Stimulated activated naive B cell treated with anti-CD40 and anti-IgM and Interleukin-4, amounts not matched to agents 10 μg/mL and 1 μg/mL and 100 μg/mL, for 72 hours (primary cell): Measurements from ENCODE around the gene BRINP3.

Source experiments
- ATAC-seq, 2 donors: fragments of 150-1000 bp; cut with Tn5 transposase; replicated peaks; 2 replicates each; pipeline ENCODE4 v1.10.0; 2021; ENCODE audit warnings: moderate library complexity in 1 of 2
- DNase-seq: peaks from one replicate; pipeline ENCODE4 v3.0.0; 2021
- H3K27ac Mint-ChIP-seq: one replicate; pipeline ENCODE4 v1.8.0; 2022; ENCODE audit warnings: mild to moderate bottlenecking, mixed read lengths
- H3K27me3 Mint-ChIP-seq, 2 donors: one replicate each; pipeline ENCODE4 v1.8.0; 2022; ENCODE audit warnings: mixed read lengths in 2 of 2
- H3K36me3 Mint-ChIP-seq, 2 donors: one replicate each; pipeline ENCODE4 v1.8.0; 2022; ENCODE audit warnings: mixed read lengths in 2 of 2, mild to moderate bottlenecking in 1 of 2
- H3K4me1 Mint-ChIP-seq, 2 donors: one replicate each; pipeline ENCODE4 v1.8.0; 2022; ENCODE audit warnings: mixed read lengths in 2 of 2, mild to moderate bottlenecking in 1 of 2
- H3K4me3 Mint-ChIP-seq, 2 donors: one replicate each; pipeline ENCODE4 v1.8.0; 2022; ENCODE audit warnings: mild to moderate bottlenecking in 2 of 2, mixed read lengths in 2 of 2, moderate library complexity in 1 of 2
- H3K9me3 Mint-ChIP-seq, 2 donors: one replicate each; pipeline ENCODE4 v1.8.0; 2022; ENCODE audit warnings: mixed read lengths in 2 of 2, mild to moderate bottlenecking in 1 of 2

Gene BRINP3

GRCh38 chr1:190475421-190476141 lies 2.1 kb downstream of the BRINP3 start:
- ATAC-seq (no peak), DNase-seq (no peak)
- Mint-ChIP-seq H3K27ac (no peak overlapping the region), H3K9me3 (no peaks in the 10 kb centered on the region), H3K27me3 (peaks cover 39 to 54% of the 10 kb centered on the region in 2 donors), H3K4me3 (no peak overlapping the region), H3K4me1 (peaks cover 9 to 17% of the 10 kb centered on the region in 2 donors), H3K36me3 (no peaks in the 10 kb centered on the region)

GRCh38 chr1:190474650-190475211 lies 2.9 kb downstream of the BRINP3 start:
- H3K27ac Mint-ChIP-seq = no peak overlapping the region
- DNase-seq = no peak
- H3K4me1 Mint-ChIP-seq = peaks cover 9 to 17% of the 10 kb centered on the region in 2 donors
- ATAC-seq = no peak
- H3K4me3 Mint-ChIP-seq = no peak overlapping the region
- no peaks in the 10 kb centered on the region for H3K9me3 Mint-ChIP-seq
- H3K36me3 Mint-ChIP-seq = no peaks in the 10 kb centered on the region
- peaks cover 39 to 54% of the 10 kb centered on the region in 2 donors for H3K27me3 Mint-ChIP-seq

- ATAC-seq (no peak), DNase-seq (no peak)
- no peak overlapping the region for H3K27ac Mint-ChIP-seq
- peaks cover 37 to 51% of the 10 kb centered on the region in 2 donors for H3K27me3 Mint-ChIP-seq
- no peaks in the 10 kb centered on the region for H3K36me3 Mint-ChIP-seq
- no peaks in the 10 kb centered on the region for H3K9me3 Mint-ChIP-seq
- H3K4me1 Mint-ChIP-seq = peaks cover 9 to 15% of the 10 kb centered on the region in 2 donors
- H3K4me3 Mint-ChIP-seq = no peak overlapping the region
Observed at GRCh38 chr1:190474010-190474409, 3.7 kb downstream of the BRINP3 start.

- ATAC-seq = no peak
- no peaks in the 10 kb centered on the region for H3K4me1 Mint-ChIP-seq
- peaks cover 22 to 36% of the 10 kb centered on the region in 2 donors for H3K27me3 Mint-ChIP-seq
Observed at GRCh38 chr1:190472494-190472893, 5.2 kb downstream of the BRINP3 start.

GRCh38 chr1:190472042-190472441 lies 5.6 kb downstream of the BRINP3 start:
- H3K36me3 Mint-ChIP-seq = no peaks in the 10 kb centered on the region

More at GRCh38 chr1:190472494-190472893, 5.2 kb downstream of the BRINP3 start:
- Mint-ChIP-seq H3K4me3 (no peak overlapping the region), H3K27ac (no peak overlapping the region), H3K9me3 (no peaks in the 10 kb centered on the region), H3K36me3 (no peaks in the 10 kb centered on the region)
- no peak for DNase-seq

GRCh38 chr1:190464690-190465089 lies 13.0 kb downstream of the BRINP3 start:
- no peak overlapping the region for H3K27ac Mint-ChIP-seq
- ATAC-seq = no peak
- H3K9me3 Mint-ChIP-seq = no peaks in the 10 kb centered on the region
- DNase-seq = no peak
- no peaks in the 10 kb centered on the region for H3K4me1 Mint-ChIP-seq
- H3K27me3 Mint-ChIP-seq = no peaks in the 10 kb centered on the region
- H3K4me3 Mint-ChIP-seq = no peak overlapping the region
- no peaks in the 10 kb centered on the region for H3K36me3 Mint-ChIP-seq

More at GRCh38 chr1:190472042-190472441, 5.6 kb downstream of the BRINP3 start:
- DNase-seq = no peak
- H3K9me3 Mint-ChIP-seq = no peaks in the 10 kb centered on the region
- no peaks in the 10 kb centered on the region for H3K4me1 Mint-ChIP-seq
- no peak for ATAC-seq
- no peak overlapping the region for H3K4me3 Mint-ChIP-seq
- H3K27ac Mint-ChIP-seq = no peak overlapping the region
- H3K27me3 Mint-ChIP-seq = peaks cover 19 to 31% of the 10 kb centered on the region in 2 donors

- Mint-ChIP-seq H3K27me3 (no peaks in the 10 kb centered on the region), H3K27ac (no peak overlapping the region), H3K4me1 (no peaks in the 10 kb centered on the region), H3K36me3 (no peaks in the 10 kb centered on the region), H3K4me3 (no peak overlapping the region), H3K9me3 (no peaks in the 10 kb centered on the region)
- DNase-seq = no peak
- no peak for ATAC-seq
Observed at GRCh38 chr1:190456129-190456528, 21.5 kb downstream of the BRINP3 start.

GRCh38 chr1:190455631-190456030 lies 22.0 kb downstream of the BRINP3 start:
- no peak for DNase-seq
- H3K36me3 Mint-ChIP-seq = no peaks in the 10 kb centered on the region
- H3K9me3 Mint-ChIP-seq = no peaks in the 10 kb centered on the region
- no peak overlapping the region for H3K27ac Mint-ChIP-seq
- H3K4me3 Mint-ChIP-seq = no peak overlapping the region
- no peak for ATAC-seq
- no peaks in the 10 kb centered on the region for H3K27me3 Mint-ChIP-seq
- H3K4me1 Mint-ChIP-seq = no peaks in the 10 kb centered on the region

GRCh38 chr1:190453550-190453949 lies 24.1 kb downstream of the BRINP3 start:
- no peak for ATAC-seq
- Mint-ChIP-seq H3K27ac (no peak overlapping the region), H3K27me3 (no peaks in the 10 kb centered on the region), H3K36me3 (no peaks in the 10 kb centered on the region), H3K4me1 (no peaks in the 10 kb centered on the region), H3K4me3 (no peak overlapping the region), H3K9me3 (no peaks in the 10 kb centered on the region)
- DNase-seq = no peak

- Mint-ChIP-seq H3K9me3 (no peaks in the 10 kb centered on the region), H3K27me3 (no peaks in the 10 kb centered on the region), H3K4me1 (no peaks in the 10 kb centered on the region), H3K4me3 (no peak overlapping the region), H3K36me3 (no peaks in the 10 kb centered on the region), H3K27ac (no peak overlapping the region)
- ATAC-seq (no peak), DNase-seq (no peak)
Observed at GRCh38 chr1:190452272-190452848, 25.3 kb downstream of the BRINP3 start.

- no peaks in the 10 kb centered on the region for H3K4me1 Mint-ChIP-seq
- no peaks in the 10 kb centered on the region for H3K27me3 Mint-ChIP-seq
- no peaks in the 10 kb centered on the region for H3K9me3 Mint-ChIP-seq
- DNase-seq (no peak), ATAC-seq (no peak)
- H3K4me3 Mint-ChIP-seq = no peak overlapping the region
- no peaks in the 10 kb centered on the region for H3K36me3 Mint-ChIP-seq
- no peak overlapping the region for H3K27ac Mint-ChIP-seq
Observed at GRCh38 chr1:190444464-190444863, 33.2 kb downstream of the BRINP3 start.

GRCh38 chr1:190439447-190439846 lies 38.2 kb downstream of the BRINP3 start:
- DNase-seq = no peak
- Mint-ChIP-seq H3K27ac (no peak overlapping the region), H3K9me3 (no peaks in the 10 kb centered on the region), H3K27me3 (no peaks in the 10 kb centered on the region), H3K4me3 (no peak overlapping the region), H3K36me3 (no peaks in the 10 kb centered on the region), H3K4me1 (no peaks in the 10 kb centered on the region)
- no peak for ATAC-seq

GRCh38 chr1:190436615-190437014 lies 41.0 kb downstream of the BRINP3 start:
- no peaks in the 10 kb centered on the region for H3K36me3 Mint-ChIP-seq
- no peaks in the 10 kb centered on the region for H3K27me3 Mint-ChIP-seq
- H3K27ac Mint-ChIP-seq = no peak overlapping the region
- H3K4me3 Mint-ChIP-seq = no peak overlapping the region
- H3K4me1 Mint-ChIP-seq = no peaks in the 10 kb centered on the region
- peak in 1 of 2 donors; percentile 36 for ATAC-seq
- no peaks in the 10 kb centered on the region for H3K9me3 Mint-ChIP-seq
- no peak for DNase-seq

- no peak overlapping the region for H3K4me3 Mint-ChIP-seq
- H3K36me3 Mint-ChIP-seq = no peaks in the 10 kb centered on the region
- no peaks in the 10 kb centered on the region for H3K9me3 Mint-ChIP-seq
- no peak overlapping the region for H3K27ac Mint-ChIP-seq
- no peaks in the 10 kb centered on the region for H3K4me1 Mint-ChIP-seq
- DNase-seq (no peak), ATAC-seq (no peak)
- H3K27me3 Mint-ChIP-seq = no peaks in the 10 kb centered on the region
Observed at GRCh38 chr1:190429932-190430331, 47.7 kb downstream of the BRINP3 start.

- Mint-ChIP-seq H3K36me3 (no peaks in the 10 kb centered on the region), H3K4me3 (no peak overlapping the region), H3K27ac (no peak overlapping the region), H3K27me3 (no peaks in the 10 kb centered on the region), H3K9me3 (no peaks in the 10 kb centered on the region), H3K4me1 (no peaks in the 10 kb centered on the region)
- DNase-seq (no peak), ATAC-seq (no peak)
Observed at GRCh38 chr1:190429141-190429540, 48.5 kb downstream of the BRINP3 start.
